Right lobe of liver (tissue), 4 donors: ENCODE measurements around the gene C16orf89.
"Not testable (repeated sequence)": the region's sequence is repeated elsewhere in the genome, so short reads cannot be mapped to it uniquely, and the experiment has no call there.

Experiments used
- CTCF ChIP-seq, 4 donors: fragments of 200-600 bp in 3 of 4; fragments of 450-650 bp in 1 of 4; IDR thresholded peaks; one replicate each; pipeline versions ENCODE4 v1.5.1 to v1.8.0; 2016 to 2022; ENCODE audit warnings: antibody characterized with exemption in 4 of 4, mild to moderate bottlenecking in 2 of 4
- POLR2A ChIP-seq: fragments of 450-650 bp; IDR thresholded peaks from one replicate; pipeline ENCODE4 v1.6.1; 2017; ENCODE audit warnings: antibody characterized with exemption, mild to moderate bottlenecking
- donor health status: DM: no; HTN: no; CAD: no.
- donor health status: DM: no; HTN: no; CAD: no.
- donor health status: DM: no; HTN: yes; CAD: no.

- TF ChIP-seq CTCF (IDR thresholded peaks at IDR 0.05); POLR2A: not testable (repeated sequence)
Observed at GRCh38 chr16:5073771-5074170, 8.0 kb upstream of the C16orf89 start.
